ENCODE results near the gene ITPR1. TPM values are rescaled to one million over a fixed set of nuclear protein-coding genes. Genes with fewer than 3 reads are reported as not detected.

The ITPR1 gene
- total RNA-seq, 1 donor from 2014 or later: 143 TPM

- Mint-ChIP-seq H3K27me3 (no peaks in the 10 kb centered on the region), H3K27ac (peak overlapping the region; percentile 30), H3K4me1 (peaks cover 90% of the 10 kb centered on the region), H3K9me3 (no peaks in the 10 kb centered on the region), H3K36me3 (ENCODE audit: low read depth) (peaks cover 41% of the 10 kb centered on the region), H3K4me3 (no peak overlapping the region)
- DNase-seq (no peak), ATAC-seq (ENCODE audit: low read depth) (no peak)
- ChIA-PET CTCF (no interaction called here), POLR2A (interaction anchor here (1.7 kb wide), 1 partner anchor 36 kb away, joined by 4 read pairs; the partner anchor contains the start of gene ITPR1)
- intact Hi-C loops (cut with micrococcal nuclease): no loop called here
- TF ChIP-seq CTCF (IDR thresholded peaks at IDR 0.05): no peak
Measured at GRCh38 chr3:4528819-4529600, 35.9 kb downstream of the ITPR1 start.

DNA sequence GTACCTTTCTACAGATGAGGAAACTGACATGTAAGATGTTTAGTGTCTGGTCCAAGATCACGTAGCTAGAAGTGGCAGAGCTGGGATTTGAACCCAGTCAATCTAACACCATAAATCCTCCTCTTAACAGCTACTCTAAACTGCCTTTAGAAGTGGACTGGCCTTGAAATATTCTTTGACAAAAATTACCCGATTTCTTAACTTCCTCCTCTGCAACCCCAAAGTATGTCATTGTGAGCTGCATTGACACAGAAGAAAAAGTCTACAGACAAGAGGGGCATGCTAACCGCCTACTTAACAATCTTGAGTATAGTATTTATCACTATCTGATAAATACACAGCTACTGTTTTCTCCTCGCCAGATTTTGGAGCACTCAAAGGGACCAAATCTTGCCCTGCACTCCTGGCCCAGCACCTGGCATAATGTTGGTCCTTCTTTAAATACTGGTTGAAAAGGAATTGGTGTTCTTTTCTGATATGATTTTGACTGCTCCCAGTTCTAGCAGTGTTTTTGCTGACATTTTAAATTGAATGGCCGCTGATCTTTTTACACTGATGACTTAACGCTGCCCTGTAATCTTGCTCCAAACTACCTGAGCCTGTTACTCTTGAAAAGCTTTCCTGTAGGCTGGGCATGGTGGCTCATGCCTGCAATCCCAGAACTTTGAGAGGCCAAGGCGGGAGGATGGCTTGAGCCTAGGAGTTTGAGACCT lies 36.9 kb downstream of the ITPR1 start:
- Mint-ChIP-seq H3K27ac (peak overlapping the region; percentile 6), H3K9me3 (no peaks in the 10 kb centered on the region), H3K4me3 (no peak overlapping the region), H3K27me3 (no peaks in the 10 kb centered on the region), H3K36me3 (ENCODE audit: low read depth) (peaks cover 38% of the 10 kb centered on the region), H3K4me1 (peaks cover 91% of the 10 kb centered on the region)
- DNase-seq (no peak), ATAC-seq (ENCODE audit: low read depth) (no peak)
- intact Hi-C loops (cut with micrococcal nuclease): loop anchor here (5.0 kb wide), 1 partner anchor 42 kb away; no protein-coding TSS in a partner anchor
- ChIA-PET POLR2A (no interaction called here), CTCF (no interaction called here)
- TF ChIP-seq CTCF (IDR thresholded peaks at IDR 0.05): no peak

- DNase-seq: no peak
- Mint-ChIP-seq H3K4me3 (no peak overlapping the region), H3K27ac (peak overlapping the region; percentile 2), H3K36me3 (ENCODE audit: low read depth) (peaks cover 35% of the 10 kb centered on the region), H3K27me3 (no peaks in the 10 kb centered on the region), H3K9me3 (no peaks in the 10 kb centered on the region), H3K4me1 (peaks cover 85% of the 10 kb centered on the region)
- CTCF ChIA-PET: no interaction called here
- POLR2A ChIA-PET: interaction anchor here (0.5 to 0.6 kb wide), 2 partner anchors 11 to 25 kb away, joined by 4 read pairs; no protein-coding TSS in a partner anchor
- ATAC-seq (ENCODE audit: low read depth): no peak
- intact Hi-C loops (cut with micrococcal nuclease): loop anchor here (5.0 kb wide), 1 partner anchor 41 kb away; no protein-coding TSS in a partner anchor
- no peak for TF ChIP-seq CTCF (IDR thresholded peaks at IDR 0.05)
Measured at GRCh38 chr3:4531478-4532025, 38.4 kb downstream of the ITPR1 start.

DNA sequence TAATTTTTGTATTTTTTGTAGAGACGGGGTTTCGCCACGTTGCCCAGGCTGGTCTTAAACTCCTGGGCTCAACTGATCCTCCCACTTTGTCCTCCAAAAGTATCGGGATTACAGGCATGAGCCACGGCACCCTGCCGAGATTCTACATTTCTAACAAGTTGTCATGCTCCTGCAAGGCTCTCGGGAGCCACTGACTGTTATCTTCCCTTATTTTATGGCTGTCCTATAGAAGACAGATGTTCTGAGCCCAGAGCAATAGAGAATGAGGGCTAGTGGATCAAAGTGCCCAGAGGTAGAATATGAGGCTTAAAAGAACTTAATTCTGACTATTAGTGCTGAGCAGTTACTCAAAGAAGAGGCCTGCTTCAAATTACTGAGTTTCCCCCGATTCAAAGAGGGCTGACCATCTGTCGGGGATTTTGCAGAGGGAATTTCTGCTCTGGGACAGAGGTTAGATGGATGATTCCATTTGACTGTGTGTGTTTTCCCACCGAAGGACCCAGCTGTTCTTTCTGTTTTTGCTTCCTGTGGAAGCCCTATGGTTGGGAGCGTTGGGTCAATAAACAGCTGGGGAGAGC lies 39.5 kb downstream of the ITPR1 start:
- peaks cover 10% of the 10 kb centered on the region for H3K9me3 Mint-ChIP-seq
- H3K36me3 Mint-ChIP-seq (ENCODE audit: low read depth): peaks cover 46% of the 10 kb centered on the region
- ATAC-seq (ENCODE audit: low read depth) (no peak), DNase-seq (no peak)
- no peaks in the 10 kb centered on the region for H3K27me3 Mint-ChIP-seq
- ChIA-PET POLR2A (interaction anchor here (1.1 kb wide), 1 partner anchor 38 kb away, joined by 3 read pairs; no protein-coding TSS in a partner anchor), CTCF (no interaction called here)
- H3K27ac Mint-ChIP-seq: peak overlapping the region; percentile 24
- no peak for TF ChIP-seq CTCF (IDR thresholded peaks at IDR 0.05)
- intact Hi-C loops (cut with micrococcal nuclease): loop anchor here (5.0 kb wide), 1 partner anchor 40 kb away; no protein-coding TSS in a partner anchor
- H3K4me1 Mint-ChIP-seq: peaks cover 83% of the 10 kb centered on the region
- H3K4me3 Mint-ChIP-seq: no peak overlapping the region

Measured in activated B cell treated with CpG ODN at 0.5 μM for 24 hours (primary cell).